B cell (primary cell): ENCODE data around the gene MGST2.
"Not testable (repeated sequence)": the region's sequence is repeated elsewhere in the genome, so short reads cannot be mapped to it uniquely, and the experiment has no call there.

Experiments used
- CTCF ChIP-seq: fragments of 200-600 bp; IDR thresholded peaks from one replicate; pipeline ENCODE4 v1.8.0; 2022; ENCODE audit warnings: antibody characterized with exemption, mild to moderate bottlenecking
- EZH2 ChIP-seq: IDR thresholded peaks from 2 replicates; pipeline ENCODE4 v1.6.1; 2012; ENCODE audit warnings: borderline replicate concordance, low read depth, mild to moderate bottlenecking, moderate library complexity, low read length; ENCODE audit not compliant: insufficient read depth, poor library complexity, severe bottlenecking

GRCh38 chr4:139698167-139698925, 32.7 kb downstream of the MGST2 start:
- TF ChIP-seq CTCF, EZH2: not testable (repeated sequence)
